Measurements from ENCODE around the gene HABP2. TPM values are rescaled to one million over a fixed set of nuclear protein-coding genes. Genes with fewer than 3 reads are reported as not detected.
A peak's percentile ranks its signal among the peaks of the same experiment; 100 is the strongest.

The HABP2 gene
- total and polyA plus RNA-seq, 4 donors = 109 to 259 (median 197) TPM

GRCh38 chr10:113583571-113583970, 30.7 kb downstream of the HABP2 start:
- TF ChIP-seq FOXA1 (IDR thresholded peaks at IDR 0.05) (no peak), JUND (IDR thresholded peaks at IDR 0.05) (no peak), FOXA2 (IDR thresholded peaks at IDR 0.05) (no peak), REST (IDR thresholded peaks at IDR 0.05) (no peak), EGR1 (IDR thresholded peaks at IDR 0.05; ENCODE audit: low read depth in 2 of 2) (no peak), CTCF (IDR thresholded peaks at IDR 0.05; ENCODE audit: low read depth, low read length, missing input control) (no peak), HNF4A (conservative IDR thresholded peaks at IDR 0.05) (no peak)
- Histone ChIP-seq H3K4me3 (ENCODE audit: low read depth in 1 of 3, low read length in 3 of 3) (no peak overlapping the region), H3K27ac (ENCODE audit: low read depth in 1 of 2, low read length in 2 of 2) (no peak overlapping the region), H3K4me1 (ENCODE audit: control insufficient read depth in 4 of 4, insufficient read depth in 4 of 4, low read length in 3 of 4) (no peaks in the 10 kb centered on the region), H3K9ac (ENCODE audit: low read depth in 1 of 2, low read length in 2 of 2) (no peak overlapping the region), H3K27me3 (ENCODE audit: control insufficient read depth in 4 of 4, insufficient read depth in 4 of 4, low read length in 3 of 4) (no peaks in the 10 kb centered on the region), H3K9me3 (ENCODE audit: control insufficient read depth in 4 of 4, low read length in 3 of 4) (no peaks in the 10 kb centered on the region), H3K36me3 (ENCODE audit: control insufficient read depth in 4 of 4, insufficient read depth in 3 of 4, low read depth in 1 of 4, low read length in 3 of 4) (peaks cover 24 to 90% (median 81%) of the 10 kb centered on the region in 4 donors)
- DNase-seq (ENCODE audit: low spot score) = no peak
- 84% methylated on average over 3 of the region's 3 CpGs for WGBS

GRCh38 chr10:113585949-113586348, 33.1 kb downstream of the HABP2 start:
- TF ChIP-seq ATF3 (IDR thresholded peaks at IDR 0.05) (no peak), ZBTB33 (IDR thresholded peaks at IDR 0.05) (no peak), HNF4A (conservative IDR thresholded peaks at IDR 0.05) (peak in 1 of 2 donors; percentile 3)
- Histone ChIP-seq H3K4me1 (ENCODE audit: control insufficient read depth in 4 of 4, insufficient read depth in 4 of 4, low read length in 3 of 4) (no peaks in the 10 kb centered on the region), H3K9ac (ENCODE audit: low read depth in 1 of 2, low read length in 2 of 2) (no peak overlapping the region), H3K4me3 (ENCODE audit: low read depth in 1 of 3, low read length in 3 of 3) (no peak overlapping the region), H3K9me3 (ENCODE audit: control insufficient read depth in 4 of 4, low read length in 3 of 4) (no peaks in the 10 kb centered on the region), H3K27me3 (ENCODE audit: control insufficient read depth in 4 of 4, insufficient read depth in 4 of 4, low read length in 3 of 4) (no peaks in the 10 kb centered on the region), H3K36me3 (ENCODE audit: control insufficient read depth in 4 of 4, insufficient read depth in 3 of 4, low read depth in 1 of 4, low read length in 3 of 4) (peaks cover 23 to 90% (median 70%) of the 10 kb centered on the region in 4 donors), H3K27ac (ENCODE audit: low read depth in 1 of 2, low read length in 2 of 2) (no peak overlapping the region)
- DNase-seq (ENCODE audit: low spot score) = no peak
- 70% methylated on average over 1 of the region's 1 CpG for WGBS
